Activated CD8-positive, alpha-beta memory T cell treated with anti-CD3 and anti-CD28 coated beads for 4 hours (primary cell): ENCODE measurements around the gene AEBP1.

Experiments used
- DNase-seq, 2 donors: peaks; one replicate each; pipeline ENCODE4 v3.0.0-alpha.2; 2020; ENCODE audit warnings: low read depth in 2 of 2

Gene AEBP1

DNA sequence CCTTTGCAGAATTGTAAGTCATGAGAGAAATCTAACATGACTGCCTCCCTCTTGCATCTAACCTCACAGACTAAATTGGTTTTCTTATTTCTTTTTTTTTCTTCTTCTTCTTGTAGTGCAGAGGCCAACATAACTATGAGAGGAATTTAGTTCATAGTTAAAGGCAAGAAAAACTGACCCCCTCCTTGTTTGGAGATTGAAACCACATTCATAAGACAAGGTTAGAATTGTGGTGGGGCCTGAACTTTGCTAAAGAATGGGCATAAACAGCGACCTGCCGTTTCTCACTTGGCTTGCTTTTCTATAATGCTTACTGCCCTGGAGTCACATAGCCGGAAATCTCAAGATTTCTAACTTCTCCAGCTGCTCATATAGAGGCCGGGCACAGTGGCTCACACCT lies 19.4 kb upstream of the AEBP1 start:
- DNase-seq: no peak

- DNase-seq: no peak
These were observed 18.6 kb upstream of the AEBP1 start for GRCh38 chr7:44085546-44085945.

- DNase-seq: no peak
These were observed 17.5 kb upstream of the AEBP1 start for GRCh38 chr7:44086627-44087026.

- no peak for DNase-seq
These were observed 16.0 kb upstream of the AEBP1 start for GRCh38 chr7:44087911-44088838.

DNA sequence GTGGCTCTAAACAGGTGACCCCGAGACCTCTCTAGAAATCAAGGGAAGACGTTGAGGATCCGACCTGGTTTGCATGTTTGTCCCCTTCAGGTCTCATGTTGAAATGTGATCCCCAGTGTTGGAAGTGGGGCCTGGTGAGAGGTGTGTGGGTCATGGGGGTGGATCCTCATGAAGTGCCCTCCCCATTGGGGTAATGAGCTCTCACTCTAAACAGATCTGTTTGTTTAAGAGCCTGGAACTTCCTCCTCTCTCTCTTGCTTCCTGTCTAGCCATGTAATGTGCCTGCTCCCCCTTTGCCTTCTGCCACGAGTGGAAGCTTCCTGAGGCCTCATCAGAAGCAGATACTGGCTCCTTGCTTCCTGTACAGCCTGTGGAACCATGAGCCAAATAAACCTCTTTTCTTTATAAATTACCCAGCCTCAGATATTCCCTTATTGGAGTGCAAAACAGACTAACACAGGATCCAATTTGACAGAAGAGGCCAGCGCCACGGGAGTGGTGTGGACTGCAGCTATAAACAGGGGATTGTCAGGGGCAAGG lies 11.0 kb upstream of the AEBP1 start:
- DNase-seq: no peak

GRCh38 chr7:44094365-44094764 lies 9.8 kb upstream of the AEBP1 start:
- no peak for DNase-seq

GRCh38 chr7:44094883-44095592 lies 9.1 kb upstream of the AEBP1 start:
- no peak for DNase-seq

DNA sequence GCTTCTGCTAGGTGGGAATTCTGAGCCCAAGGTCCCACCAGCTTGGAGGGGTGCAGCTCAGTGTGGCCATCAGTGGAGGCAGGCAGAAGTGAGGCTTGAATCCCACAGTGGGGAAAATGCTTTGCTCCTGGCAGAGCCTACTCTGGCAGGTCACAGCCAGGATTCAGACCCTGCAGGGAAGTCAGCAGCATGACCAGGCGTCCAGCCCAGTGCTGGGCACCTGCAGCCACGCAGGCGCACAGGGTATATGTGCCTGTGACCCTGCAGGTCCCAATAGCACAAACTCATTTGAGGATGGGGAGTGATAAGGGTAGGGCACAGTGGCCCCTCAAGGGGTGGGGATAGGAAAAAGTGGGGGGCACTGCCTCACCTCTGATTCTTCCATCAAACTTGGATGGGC lies 8.4 kb upstream of the AEBP1 start:
- no peak for DNase-seq

DNA sequence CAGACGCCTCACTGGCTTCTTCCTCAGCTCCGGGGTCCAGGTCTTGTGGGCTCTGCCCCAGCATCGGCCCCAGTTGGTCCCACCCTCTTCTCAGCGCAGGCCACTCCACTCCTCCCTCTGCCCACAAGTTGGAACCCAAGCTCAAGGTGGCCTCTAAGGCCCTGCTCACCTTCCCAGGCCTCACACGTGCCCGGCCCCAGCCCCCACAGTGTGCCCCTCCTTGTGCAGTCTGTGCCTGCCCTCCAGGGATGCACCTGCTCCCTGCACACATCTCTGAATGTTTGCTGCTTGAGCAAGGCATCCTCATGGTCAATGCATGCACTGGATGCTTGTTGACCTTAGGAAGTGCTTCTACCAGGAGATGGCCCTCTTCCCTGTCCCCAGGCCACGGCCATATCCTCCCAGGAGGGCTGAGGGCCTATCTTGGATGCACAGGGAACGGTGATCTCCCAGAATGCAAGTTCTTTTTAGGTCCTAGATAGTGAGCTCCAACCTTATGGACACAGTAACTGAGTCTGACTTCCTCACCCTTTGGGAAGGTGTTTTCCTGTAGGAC lies 7.7 kb upstream of the AEBP1 start:
- DNase-seq: no peak

- DNase-seq: no peak
These were observed 6.8 kb upstream of the AEBP1 start for GRCh38 chr7:44097064-44097932.

DNA sequence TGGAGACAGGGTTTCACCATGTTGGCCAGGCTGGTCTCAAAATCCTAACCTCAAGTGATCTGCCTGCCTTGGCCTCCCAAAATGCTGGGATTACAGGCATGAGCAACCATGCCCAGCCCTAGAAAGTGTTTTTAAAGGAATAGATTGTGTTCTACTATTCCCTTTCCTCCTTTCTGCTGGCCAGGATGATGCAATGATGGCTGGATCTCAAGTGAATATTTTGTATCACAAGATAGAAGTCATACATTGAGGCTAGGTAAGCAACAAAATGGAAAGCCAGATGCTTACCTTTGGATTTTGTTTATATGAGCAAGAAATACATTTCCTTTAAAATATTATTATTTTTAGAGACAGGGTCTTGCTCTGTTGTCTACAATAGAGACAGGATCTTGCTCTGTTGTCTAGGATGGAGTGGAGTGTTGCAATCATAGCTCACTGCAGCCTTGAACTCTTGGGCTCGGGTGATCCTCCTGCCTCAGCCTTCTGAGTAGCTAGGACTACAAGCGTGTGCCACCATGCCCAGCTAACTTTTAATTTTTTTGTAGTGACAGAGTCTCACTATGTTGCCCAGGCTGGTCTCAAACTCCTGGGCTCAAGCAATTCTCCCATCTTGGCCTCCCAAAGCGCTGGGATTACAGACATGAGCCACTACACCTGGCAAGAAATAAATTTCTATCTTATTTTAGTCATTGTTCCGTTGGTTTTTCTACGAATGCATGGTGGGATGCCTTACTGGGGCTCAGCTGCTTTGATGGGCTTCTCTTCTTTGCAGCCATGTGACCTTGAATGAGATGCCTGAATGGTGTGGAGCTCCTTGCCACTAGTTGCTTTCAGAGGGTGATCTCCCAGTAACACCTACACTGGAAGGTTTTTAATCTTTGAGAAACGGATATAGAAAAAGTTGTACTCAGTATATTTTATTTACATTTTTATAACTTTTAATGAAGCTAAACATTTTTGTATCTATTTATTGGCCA lies 5.8 kb upstream of the AEBP1 start:
- DNase-seq: no peak

DNA sequence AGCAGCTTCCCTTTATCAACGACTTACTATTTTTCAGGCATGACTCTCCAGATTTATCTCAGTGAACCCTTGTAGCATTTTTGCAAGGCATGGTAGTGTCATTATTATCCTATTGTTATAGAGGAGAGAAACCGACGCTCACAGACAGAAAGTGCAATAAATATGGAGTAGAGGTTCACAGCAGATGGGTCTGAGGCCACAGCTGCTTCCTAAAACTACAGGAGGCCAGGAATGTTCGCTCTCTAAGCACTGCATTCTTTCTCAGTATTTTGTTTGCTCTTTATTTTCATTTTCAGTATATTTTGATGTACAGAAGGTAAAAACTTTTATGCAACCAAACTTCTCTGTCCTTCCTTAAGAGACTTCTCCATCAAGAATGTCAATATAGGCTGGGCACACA lies 4.5 kb upstream of the AEBP1 start:
- no peak for DNase-seq

- DNase-seq: no peak
These were observed 3.5 kb upstream of the AEBP1 start for GRCh38 chr7:44100458-44101302.

GRCh38 chr7:44101303-44101965 lies 2.7 kb upstream of the AEBP1 start:
- DNase-seq: no peak

DNA sequence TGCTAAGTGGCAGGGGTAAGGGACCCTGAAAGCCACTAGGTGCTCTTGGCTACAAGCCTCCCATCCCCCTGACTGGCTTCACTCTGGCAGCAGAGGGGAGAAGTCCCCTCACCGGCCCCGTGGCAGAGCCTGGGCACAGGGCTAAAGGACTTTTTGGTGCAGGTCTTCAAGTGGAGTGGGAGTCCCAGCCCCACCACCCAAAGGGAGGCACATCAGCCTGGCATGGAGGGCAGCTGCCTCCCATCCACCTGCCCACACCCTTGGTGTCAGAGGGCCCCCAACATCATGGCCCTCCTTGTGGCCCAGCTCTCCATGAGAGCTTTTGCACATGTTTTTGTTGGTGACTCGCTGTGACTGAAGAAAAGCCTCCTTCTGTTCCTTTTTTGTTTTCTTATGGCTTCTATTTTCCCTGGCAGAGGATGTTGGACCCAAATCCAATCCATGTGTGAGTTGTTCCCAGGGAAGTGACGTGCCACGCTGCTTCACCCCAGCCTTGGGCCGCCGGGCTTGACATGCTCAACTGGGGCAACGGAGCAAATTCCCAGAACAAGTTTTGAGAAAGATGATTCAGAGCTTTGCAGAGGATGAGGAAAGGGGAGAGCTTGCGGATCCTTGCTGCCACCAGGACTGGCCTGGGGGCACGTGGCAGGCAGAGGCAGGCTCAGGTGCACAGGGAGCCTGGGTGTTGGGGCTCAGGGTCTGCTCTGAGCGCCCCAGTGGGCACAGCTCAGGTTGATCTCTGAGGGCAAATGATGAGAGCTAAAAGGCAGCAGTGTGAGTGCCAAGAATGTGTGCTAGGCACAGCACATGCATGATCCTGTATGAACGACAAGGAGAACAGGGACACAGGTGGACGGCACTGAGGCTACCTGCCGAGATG lies 1.9 kb upstream of the AEBP1 start:
- no peak for DNase-seq

- DNase-seq: no peak
These were observed 1.1 kb upstream of the AEBP1 start for GRCh38 chr7:44102846-44103565.

- DNase-seq: no peak
These were observed 601 bp upstream of the AEBP1 start for GRCh38 chr7:44103566-44103922.
